GM11168 (cell line): ENCODE data around the gene PTGER4.
"Not testable (repeated sequence)": the region's sequence is repeated elsewhere in the genome, so short reads cannot be mapped to it uniquely, and the experiment has no call there.

Experiments
- in situ Hi-C: fragments of 300-500 bp; cut with MboI; formaldehyde crosslinking; loops from one replicate; pipeline ENCODE4 v1.12.0; 2022; ENCODE audit warnings: low sequenced_read_pairs; ENCODE audit not compliant: unreplicated experiment

The PTGER4 gene

DNA sequence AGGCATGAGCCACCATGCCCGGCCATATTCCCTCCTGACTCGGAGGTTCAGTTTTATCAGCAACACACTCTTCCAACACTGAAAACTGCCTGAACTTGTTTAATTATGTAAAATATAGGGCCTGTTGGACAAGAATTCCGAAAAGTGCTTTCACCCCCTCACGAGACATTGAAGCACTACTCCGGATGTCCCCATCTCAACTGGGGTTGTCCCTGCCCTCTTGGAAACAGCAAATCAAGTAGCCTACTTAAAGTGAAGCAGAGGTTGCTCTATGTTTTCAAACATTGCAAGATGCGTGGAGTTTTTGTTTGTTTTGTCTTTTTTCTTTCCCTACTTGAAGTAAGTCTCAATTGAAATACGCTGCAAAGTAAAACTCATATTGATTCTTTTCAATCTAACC, 7.6 kb downstream of the PTGER4 start:
- in situ Hi-C loops = loop anchor here (5.0 to 25.0 kb wide), 3 partner anchors 740 to 1100 kb away; no protein-coding TSS in a partner anchor

DNA sequence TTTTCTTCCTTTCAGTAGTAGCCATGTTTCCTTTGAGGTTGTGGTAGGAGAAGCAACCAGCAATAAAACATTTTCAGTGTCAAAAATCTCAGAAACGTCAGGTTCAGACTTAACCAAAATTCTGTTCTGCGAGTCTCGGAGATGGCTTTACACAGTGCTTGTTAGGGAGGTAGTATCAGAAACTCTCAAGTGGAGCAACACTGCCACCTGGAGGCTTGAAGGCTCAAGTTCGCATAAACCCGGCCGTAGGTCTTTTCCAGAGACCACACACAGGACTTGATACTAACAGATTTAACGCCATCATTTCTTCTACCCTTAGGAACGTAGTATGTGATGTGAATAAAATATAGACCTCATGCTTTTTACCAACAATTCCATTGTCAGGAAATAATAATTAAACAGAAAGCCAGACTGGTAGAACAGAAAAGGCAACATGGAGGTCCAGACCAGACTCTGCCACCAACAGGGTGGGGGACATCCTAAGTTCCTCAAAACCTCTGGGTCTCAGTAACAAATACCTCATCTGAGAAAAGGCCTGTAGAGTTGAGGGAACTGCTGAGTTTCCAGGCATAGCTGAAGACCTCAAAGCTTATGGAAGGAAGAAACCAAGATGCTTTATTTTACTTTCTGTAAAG, 8.5 kb downstream of the PTGER4 start:
- in situ Hi-C loops = loop anchor here (5.0 to 25.0 kb wide), 3 partner anchors 741 to 1101 kb away; no protein-coding TSS in a partner anchor

DNA sequence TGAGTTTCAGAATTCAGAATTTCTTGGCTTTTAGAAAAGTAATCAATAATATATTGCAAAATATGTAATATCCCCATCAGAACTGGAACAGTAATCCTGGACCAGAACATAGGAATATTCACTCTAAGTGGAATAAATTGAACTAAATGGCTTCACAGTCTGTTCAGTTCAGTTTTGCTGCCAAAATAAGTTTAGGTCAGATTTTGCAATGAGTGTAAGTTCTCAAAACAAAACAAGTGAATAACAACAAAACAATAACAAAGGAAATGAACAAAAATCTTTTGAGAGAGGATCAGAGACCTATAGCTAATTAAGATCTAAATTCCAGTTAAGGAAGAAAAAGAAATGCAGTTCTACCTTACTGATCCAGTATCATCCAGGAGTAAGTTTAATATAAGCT, 9.3 kb downstream of the PTGER4 start:
- in situ Hi-C loops = loop anchor here (5.0 to 25.0 kb wide), 3 partner anchors 742 to 1102 kb away; no protein-coding TSS in a partner anchor

DNA sequence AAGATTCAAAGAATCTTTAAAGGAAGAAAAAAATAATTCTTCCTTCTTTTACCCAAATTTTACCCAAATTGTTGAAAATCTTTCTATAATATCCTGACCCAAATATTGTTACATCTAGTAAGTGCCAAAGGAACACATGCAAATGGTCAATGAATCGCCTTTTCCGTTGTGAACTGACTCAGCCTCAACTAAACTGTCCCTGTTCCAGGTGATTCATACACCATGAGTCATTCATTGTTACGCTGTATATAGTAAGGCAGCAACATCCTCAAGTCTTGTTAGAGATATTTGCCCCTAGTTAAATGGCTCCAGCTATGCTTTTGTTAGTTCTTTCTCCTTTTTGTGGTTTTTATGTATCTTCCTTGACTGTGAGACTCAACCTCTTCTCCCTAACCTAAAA, 9.7 kb downstream of the PTGER4 start:
- in situ Hi-C loops = loop anchor here (5.0 to 25.0 kb wide), 3 partner anchors 742 to 1102 kb away; no protein-coding TSS in a partner anchor

DNA sequence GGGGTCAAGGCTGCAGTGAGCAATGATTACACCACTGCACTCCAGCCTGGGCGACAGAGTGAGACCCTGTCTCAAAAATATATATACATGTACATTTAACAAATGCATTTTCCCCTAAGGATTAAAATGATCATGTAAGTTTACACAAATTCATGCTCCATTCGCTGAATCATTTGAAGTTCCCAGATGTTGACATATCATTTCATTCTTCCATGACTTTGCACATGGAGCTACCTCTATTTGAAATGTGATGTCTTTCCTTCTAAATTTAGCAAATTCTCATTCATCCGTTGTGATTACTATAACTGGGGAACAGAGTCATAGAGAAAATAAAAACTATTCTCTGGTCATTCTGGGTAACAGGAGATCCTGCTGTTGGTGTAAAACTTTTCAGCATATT, 10.6 kb downstream of the PTGER4 start:
- in situ Hi-C loops = loop anchor here (25.0 kb wide), 2 partner anchors 978 to 1103 kb away; no protein-coding TSS in a partner anchor

DNA sequence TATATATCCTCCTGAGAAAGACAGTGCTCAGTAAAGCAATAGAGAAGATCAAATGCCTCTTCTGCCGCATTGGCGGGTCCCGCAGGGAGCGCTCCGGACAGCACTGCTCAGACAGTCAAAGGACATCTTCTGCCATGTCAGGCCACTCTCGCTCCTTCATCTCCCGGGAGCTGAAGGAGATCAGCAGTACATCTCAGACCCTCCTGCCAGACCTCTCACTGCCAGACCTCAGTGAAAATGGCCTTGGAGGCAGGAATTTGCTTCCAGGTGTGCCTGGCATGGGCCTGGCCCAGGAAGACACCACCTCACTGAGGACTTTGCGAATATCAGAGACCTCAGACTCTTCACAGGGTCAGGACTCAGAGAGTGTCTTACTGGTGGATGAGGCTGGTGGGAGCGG, 12.2 kb downstream of the PTGER4 start:
- in situ Hi-C loops = loop anchor here (25.0 kb wide), 2 partner anchors 980 to 1105 kb away; no protein-coding TSS in a partner anchor

DNA sequence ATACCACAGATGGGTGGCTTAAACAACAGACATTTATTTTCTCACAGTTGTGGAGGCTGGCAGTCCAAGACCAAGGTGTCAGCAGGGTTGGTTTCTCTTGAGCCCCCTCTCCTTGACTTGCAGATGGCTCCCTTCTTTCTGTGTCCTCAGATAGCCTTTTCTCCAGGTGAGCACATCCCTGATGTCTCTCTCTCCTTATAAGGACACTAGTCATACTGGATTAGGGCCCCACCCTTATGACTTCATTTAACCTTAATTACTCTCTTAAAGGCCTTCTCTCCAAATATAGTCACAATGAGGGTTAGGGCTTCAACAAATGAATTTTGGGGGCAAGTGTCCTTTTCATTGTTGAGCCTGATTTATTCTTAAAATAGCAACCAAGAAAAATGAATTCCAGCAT, 14.7 kb downstream of the PTGER4 start:
- in situ Hi-C loops = loop anchor here (25.0 kb wide), 2 partner anchors 982 to 1107 kb away; no protein-coding TSS in a partner anchor

DNA sequence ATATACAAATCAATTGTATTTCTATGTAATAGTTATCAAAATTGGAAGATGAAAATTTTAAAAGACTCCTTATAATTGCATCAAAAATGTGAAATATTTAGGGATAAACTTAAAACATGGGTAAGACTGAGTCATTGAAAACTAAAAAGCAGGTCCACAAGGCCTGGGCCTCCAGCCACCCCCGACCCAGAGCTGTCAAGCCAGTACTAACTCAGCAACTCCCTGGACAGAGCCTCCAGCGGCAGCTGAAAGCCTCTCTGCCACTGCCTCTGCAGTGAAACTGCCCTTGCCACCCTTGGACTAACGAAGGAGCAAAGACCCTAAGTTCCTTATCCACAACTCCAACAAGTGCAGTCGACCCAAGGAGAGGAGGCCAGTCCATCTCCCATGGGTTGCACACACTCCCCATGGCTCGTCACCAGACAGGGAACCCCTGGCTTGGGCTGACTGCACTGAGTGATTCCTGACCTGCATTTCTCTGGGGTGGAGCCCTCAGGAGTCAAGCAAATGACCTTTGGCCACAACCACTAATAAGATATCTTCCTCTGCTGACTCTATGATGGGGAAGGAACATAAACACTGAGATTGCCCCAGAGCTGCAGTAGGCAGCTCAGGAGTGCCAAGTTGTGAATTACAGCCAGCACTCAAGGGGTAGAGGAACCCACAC, 20.5 kb downstream of the PTGER4 start:
- in situ Hi-C loops = no loop called here

DNA sequence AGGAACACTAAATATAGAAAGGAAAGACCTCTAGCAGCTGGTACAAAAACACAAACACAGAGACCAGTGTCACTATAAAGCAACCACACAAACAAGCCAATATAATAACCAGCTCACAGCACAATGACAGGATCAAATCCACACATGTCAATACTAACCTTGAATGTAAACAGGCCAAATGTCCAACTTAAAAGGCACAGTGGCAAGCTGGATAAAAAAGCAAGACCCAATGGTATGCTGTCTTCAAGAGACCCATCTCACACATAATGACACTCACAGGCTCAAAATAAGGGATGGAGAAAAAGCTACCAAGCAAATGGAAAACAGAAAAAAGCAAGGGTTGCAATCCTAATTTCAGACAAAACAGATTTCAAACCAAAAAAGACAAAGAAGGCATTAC, 22.3 kb downstream of the PTGER4 start:
- in situ Hi-C loops = not testable (repeated sequence)

DNA sequence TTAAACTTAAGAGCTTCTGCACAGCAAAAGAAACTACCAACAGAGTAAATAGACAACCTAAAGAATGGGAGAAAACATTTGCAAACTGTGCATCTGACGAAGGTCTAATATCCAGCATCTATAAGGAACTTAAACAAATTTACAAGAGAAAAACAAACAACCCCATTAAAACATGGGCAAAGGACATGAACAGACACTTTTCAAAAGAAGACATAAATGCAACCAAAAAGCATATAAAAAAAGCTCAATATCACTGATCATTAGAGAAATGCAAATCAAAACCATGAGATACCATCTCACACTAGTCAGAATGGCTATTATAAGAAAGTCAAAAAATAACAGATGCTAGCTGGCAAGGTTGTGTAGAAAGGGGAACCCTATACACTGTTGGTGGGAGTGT, 25.8 kb downstream of the PTGER4 start:
- in situ Hi-C loops = not testable (repeated sequence)

DNA sequence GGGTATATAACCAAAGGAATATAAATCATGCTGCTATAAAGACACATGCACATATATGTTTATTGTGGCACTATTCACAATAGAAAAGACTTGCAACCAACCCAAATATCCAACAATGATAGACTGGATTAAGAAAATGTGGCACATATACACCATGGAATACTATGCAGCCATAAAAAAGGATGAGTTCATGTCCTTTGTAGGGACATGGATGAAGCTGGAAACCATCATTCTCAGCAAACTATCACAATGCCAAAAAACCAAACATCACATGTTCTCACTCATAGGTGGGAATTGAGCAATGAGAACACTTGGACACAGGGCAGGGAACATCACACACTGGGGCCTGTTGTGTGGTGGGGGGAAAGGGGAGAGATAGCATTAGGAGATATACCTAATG, 30.9 kb downstream of the PTGER4 start:
- in situ Hi-C loops = not testable (repeated sequence)

DNA sequence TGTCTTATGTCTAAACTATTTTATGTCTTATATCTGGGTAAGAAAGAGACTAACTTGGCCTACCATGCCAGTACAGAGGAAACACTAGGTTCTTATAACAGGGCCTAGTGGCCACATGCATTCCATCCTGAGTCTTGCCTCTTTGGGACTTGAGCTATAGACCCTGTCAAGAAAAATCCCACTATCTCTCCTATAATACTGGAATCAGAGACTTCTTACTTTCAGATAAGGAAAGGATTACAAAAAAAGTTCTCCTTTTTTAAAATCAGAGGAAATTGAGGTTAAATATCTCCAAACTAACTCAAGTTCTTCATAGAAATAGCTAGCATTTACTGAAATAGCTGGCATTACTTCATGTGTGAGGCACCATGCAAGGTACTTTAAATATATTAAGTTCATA, 34.3 kb downstream of the PTGER4 start:
- in situ Hi-C loops = no loop called here

DNA sequence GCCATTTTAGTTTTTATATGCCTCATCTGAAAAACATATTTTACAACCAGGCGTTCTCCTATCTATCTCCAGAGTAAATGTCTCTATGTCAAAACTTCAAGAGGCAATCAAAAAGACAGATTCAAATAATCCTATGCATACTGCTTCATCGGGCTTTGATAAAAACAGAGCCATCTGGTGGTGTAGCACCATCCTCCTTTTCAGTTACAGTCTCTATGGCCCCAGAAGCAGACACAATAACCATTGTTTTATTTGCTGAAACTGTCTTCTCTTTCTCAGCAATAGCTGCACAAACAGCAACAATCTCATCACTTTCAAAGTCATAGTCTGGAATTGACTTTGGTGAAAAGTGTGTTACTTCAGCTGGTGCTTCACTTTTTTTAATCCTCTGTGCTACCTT, 36.3 kb downstream of the PTGER4 start:
- in situ Hi-C loops = no loop called here

DNA sequence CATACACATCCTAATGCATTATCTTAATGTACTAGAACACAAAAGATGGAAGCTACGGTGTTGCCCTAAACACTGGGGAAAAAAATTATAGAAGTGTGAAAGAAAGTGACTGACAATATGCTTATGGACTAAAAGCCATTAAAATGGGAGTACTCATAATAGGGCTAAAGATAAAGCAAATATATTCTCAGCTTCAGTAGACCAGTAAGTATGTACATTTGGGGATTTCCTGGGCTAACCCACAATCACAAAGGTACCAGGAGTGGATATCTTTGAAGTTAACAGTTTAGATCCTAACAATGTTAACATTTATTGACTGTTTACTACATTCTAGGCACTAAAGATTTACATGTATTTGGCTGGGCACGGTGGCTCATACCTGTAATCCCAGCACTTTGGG, 36.9 kb downstream of the PTGER4 start:
- in situ Hi-C loops = no loop called here

DNA sequence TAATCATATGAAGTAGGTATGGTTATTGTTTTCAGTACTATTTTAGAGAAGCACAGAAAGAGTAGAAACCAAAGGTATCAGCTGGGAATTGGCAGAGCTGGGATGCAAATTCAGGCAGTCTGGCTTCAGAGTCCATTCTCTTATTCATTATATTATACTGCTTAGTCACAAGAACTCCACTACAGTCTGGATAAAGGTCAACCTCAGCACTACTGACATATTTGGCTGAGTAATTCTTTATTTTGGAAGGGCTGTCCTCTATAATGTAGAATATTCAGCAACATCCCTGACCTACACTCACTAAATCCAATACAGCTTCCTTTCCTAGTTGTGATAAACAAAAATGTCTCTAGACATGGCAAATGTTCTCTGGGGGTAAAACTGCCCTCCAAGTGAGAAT, 37.6 kb downstream of the PTGER4 start:
- in situ Hi-C loops = no loop called here

DNA sequence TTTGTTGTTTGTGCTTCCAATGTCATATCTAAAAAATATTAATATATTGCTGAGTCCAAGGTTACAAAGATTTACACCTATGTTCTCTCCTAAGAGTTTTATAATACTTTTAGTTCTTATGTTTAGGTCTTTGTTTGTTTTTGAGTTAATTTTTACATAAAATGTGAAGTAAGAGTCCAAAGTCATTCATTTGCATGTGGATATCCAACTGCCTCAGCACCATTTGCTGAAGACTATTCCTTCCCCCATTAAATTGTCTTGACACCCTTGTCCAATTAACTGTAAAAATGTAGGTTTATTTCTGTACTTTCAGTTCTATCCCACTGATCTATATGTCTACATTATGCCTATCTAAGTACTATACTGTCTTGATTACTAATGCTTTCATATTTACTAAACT, 40.4 kb downstream of the PTGER4 start:
- in situ Hi-C loops = no loop called here

DNA sequence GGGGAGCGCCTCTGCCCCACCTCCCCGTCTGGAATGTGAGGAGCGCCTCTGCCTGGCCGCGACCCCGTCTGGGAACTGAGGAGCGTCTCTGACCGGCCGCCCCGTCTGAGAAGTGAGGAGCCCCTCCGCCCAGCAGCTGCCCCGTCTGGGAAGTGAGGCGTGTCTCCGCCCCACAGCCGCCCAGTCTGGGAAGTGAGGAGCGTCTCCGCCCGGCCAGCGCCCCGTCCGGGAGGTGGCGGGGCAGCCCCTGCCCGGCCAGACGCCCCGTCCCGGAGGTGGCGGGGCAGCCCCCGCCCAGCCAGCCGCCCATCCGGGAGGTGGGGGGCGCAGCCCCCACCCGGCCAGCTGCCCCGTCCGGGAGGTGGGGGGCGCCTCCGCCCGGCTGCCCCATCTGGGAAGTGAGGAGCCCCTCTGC, 42.8 kb downstream of the PTGER4 start:
- in situ Hi-C loops = not testable (repeated sequence)

DNA sequence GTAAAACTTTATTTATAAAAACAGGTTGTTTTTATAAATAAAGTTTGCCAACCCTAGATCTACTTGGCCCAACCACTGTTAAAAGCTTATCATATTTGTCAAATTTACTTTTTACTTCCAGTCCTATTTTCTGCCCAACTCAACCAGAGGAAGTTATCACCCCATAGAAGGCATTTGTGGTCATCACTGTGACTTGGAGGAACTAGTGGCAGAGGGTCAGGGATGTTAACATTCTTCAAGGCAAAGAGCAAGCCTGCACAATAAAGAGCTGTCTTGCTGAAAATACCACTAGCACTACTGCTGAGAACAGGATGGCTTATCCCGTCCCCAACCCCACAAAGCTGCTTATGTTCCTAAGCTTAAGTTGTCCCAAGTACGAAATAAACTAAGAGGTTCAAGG, 53.7 kb downstream of the PTGER4 start:
- in situ Hi-C loops = no loop called here

DNA sequence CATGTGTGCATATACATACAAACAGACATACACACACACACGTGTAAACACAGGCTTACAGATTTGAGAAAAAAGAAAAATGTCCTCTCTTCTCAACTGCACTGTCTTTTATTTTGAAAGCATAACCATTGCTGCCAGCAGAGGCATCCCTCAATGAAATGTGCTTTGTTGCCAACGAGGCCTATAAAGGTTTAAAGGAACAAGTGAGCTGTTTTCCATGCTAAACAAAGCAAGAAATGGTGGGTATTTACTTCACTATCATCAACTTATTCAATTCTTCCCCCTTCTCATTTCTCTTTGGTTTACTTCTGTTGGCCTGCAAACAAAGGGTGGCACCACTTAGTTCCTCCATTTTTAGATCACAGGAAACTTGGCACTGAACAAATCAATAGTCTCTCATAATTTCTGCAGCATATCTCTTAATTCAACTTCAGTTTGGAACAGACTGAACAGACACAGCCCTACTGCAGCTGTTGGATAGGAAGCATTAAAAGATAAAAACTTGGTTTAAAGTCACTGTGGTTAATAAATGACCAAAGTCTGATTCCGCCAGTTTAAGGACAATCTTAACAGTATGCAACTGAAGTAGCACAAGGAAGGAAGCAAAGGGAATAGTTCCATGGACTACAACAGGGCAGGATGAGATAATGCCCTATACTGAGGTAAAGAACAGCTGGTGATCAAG, 54.3 kb downstream of the PTGER4 start:
- in situ Hi-C loops = no loop called here

DNA sequence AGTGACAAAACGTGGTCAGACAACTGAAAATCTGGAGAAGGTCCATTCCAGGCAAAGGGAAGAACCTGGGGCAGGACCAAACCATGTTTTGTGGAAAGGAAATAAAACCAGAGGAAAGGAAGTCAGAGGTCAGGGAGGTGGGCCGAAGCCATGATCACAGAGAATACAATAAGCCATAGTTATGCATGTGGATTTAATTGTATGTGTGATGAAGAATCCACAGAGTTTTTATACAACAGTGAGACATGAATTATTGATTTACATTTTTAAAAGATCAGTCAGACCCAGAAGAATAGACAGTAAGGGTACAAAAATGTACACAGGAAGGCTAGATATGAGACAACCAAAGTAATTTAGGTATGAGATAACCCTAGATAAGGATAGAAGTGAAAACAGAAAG, 55.3 kb downstream of the PTGER4 start:
- in situ Hi-C loops = no loop called here

DNA sequence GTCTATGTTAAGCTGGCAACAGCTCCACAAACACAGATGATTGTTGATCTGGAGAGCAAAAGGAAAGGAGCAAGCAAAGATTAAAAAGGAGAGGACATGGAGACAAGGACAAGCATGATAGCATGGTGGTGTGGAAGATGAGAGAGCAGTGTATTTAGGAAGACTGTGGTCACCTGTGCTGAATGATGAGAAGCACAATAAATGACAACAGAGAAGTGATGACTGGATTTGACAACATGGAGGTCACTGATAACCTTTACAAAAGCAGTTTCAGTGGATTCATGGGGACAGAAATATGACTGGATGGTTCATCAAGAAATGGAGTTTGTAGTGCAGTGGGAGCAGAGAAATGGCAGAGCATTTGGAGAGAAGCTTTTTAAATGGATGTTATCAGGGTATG, 55.9 kb downstream of the PTGER4 start:
- in situ Hi-C loops = no loop called here
